ENCODE data around the gene HHIP.

HHIP gene

GRCh38 chr4:144645102-144645630, 790 bp upstream of the HHIP start:
- Histone ChIP-seq H3K27me3 (ENCODE audit: insufficient read depth, low read length) (no peaks in the 10 kb centered on the region), H2AFZ (ENCODE audit: low read length, unreplicated experiment) (peak overlapping the region; percentile 94), H3K4me3 (ENCODE audit: low read depth, low read length) (peak overlapping the region; percentile 90), H3K27ac (ENCODE audit: low read depth, low read length) (peak overlapping the region; percentile 44), H3K4me1 (ENCODE audit: control insufficient read depth, insufficient read depth, low read length, unreplicated experiment) (peaks cover 20% of the 10 kb centered on the region), H3K36me3 (ENCODE audit: insufficient read depth, low read length) (no peaks in the 10 kb centered on the region), H3K79me2 (ENCODE audit: control insufficient read depth, insufficient read depth, low read length, unreplicated experiment) (peaks cover 60% of the 10 kb centered on the region)

- Histone ChIP-seq H3K79me2 (ENCODE audit: control insufficient read depth, insufficient read depth, low read length, unreplicated experiment) (peaks cover 74% of the 10 kb centered on the region), H3K27me3 (ENCODE audit: insufficient read depth, low read length) (no peaks in the 10 kb centered on the region), H3K4me1 (ENCODE audit: control insufficient read depth, insufficient read depth, low read length, unreplicated experiment) (peaks cover 29% of the 10 kb centered on the region), H2AFZ (ENCODE audit: low read length, unreplicated experiment) (peak overlapping the region; percentile 94), H3K36me3 (ENCODE audit: insufficient read depth, low read length) (no peaks in the 10 kb centered on the region), H3K27ac (ENCODE audit: low read depth, low read length) (0 out of 2 replicates have a peak overlapping the region, but pooled peaks have one; percentile 44), H3K4me3 (ENCODE audit: low read depth, low read length) (peak overlapping the region; percentile 90)
Measured at GRCh38 chr4:144646523-144647094, 653 bp downstream of the HHIP start.

- H3K36me3 ChIP-seq (ENCODE audit: insufficient read depth, low read length) = no peaks in the 10 kb centered on the region
- peak overlapping the region; percentile 23 for H3K27ac ChIP-seq (ENCODE audit: low read depth, low read length)
- peak overlapping the region; percentile 90 for H3K4me3 ChIP-seq (ENCODE audit: low read depth, low read length)
- peak overlapping the region; percentile 94 for H2AFZ ChIP-seq (ENCODE audit: low read length, unreplicated experiment)
- no peaks in the 10 kb centered on the region for H3K27me3 ChIP-seq (ENCODE audit: insufficient read depth, low read length)
- H3K79me2 ChIP-seq (ENCODE audit: control insufficient read depth, insufficient read depth, low read length, unreplicated experiment) = peaks cover 79% of the 10 kb centered on the region
- H3K4me1 ChIP-seq (ENCODE audit: control insufficient read depth, insufficient read depth, low read length, unreplicated experiment) = peaks cover 31% of the 10 kb centered on the region
Measured at GRCh38 chr4:144647095-144647561, 1.2 kb downstream of the HHIP start.

- H3K27ac ChIP-seq (ENCODE audit: low read depth, low read length) = peak overlapping the region; percentile 23
- H3K4me3 ChIP-seq (ENCODE audit: low read depth, low read length) = peak overlapping the region; percentile 90
Measured at GRCh38 chr4:144647590-144647989, 1.6 kb downstream of the HHIP start.

GRCh38 chr4:144648042-144648441, 2.1 kb downstream of the HHIP start:
- H3K36me3 ChIP-seq (ENCODE audit: insufficient read depth, low read length) = 0 out of 2 replicates have a peak, but pooled peaks cover 3% of the 10 kb centered on the region
- H3K4me1 ChIP-seq (ENCODE audit: control insufficient read depth, insufficient read depth, low read length, unreplicated experiment) = peaks cover 31% of the 10 kb centered on the region
- peak overlapping the region; percentile 80 for H2AFZ ChIP-seq (ENCODE audit: low read length, unreplicated experiment)
- peak overlapping the region; percentile 23 for H3K27ac ChIP-seq (ENCODE audit: low read depth, low read length)
- peak overlapping the region; percentile 90 for H3K4me3 ChIP-seq (ENCODE audit: low read depth, low read length)
- no peaks in the 10 kb centered on the region for H3K27me3 ChIP-seq (ENCODE audit: insufficient read depth, low read length)
- peaks cover 89% of the 10 kb centered on the region for H3K79me2 ChIP-seq (ENCODE audit: control insufficient read depth, insufficient read depth, low read length, unreplicated experiment)

More at GRCh38 chr4:144647590-144647989, 1.6 kb downstream of the HHIP start:
- Histone ChIP-seq H3K4me1 (ENCODE audit: control insufficient read depth, insufficient read depth, low read length, unreplicated experiment) (peaks cover 31% of the 10 kb centered on the region), H3K79me2 (ENCODE audit: control insufficient read depth, insufficient read depth, low read length, unreplicated experiment) (peaks cover 84% of the 10 kb centered on the region), H3K27me3 (ENCODE audit: insufficient read depth, low read length) (no peaks in the 10 kb centered on the region), H2AFZ (ENCODE audit: low read length, unreplicated experiment) (peak overlapping the region; percentile 80), H3K36me3 (ENCODE audit: insufficient read depth, low read length) (no peaks in the 10 kb centered on the region)

GRCh38 chr4:144649646-144650045, 3.7 kb downstream of the HHIP start:
- peak overlapping the region; percentile 3 for H2AFZ ChIP-seq (ENCODE audit: low read length, unreplicated experiment)
- H3K4me1 ChIP-seq (ENCODE audit: control insufficient read depth, insufficient read depth, low read length, unreplicated experiment) = peaks cover 21% of the 10 kb centered on the region
- H3K36me3 ChIP-seq (ENCODE audit: insufficient read depth, low read length) = peaks cover 6% of the 10 kb centered on the region; the same call in 1 of the 2 replicates
- H3K79me2 ChIP-seq (ENCODE audit: control insufficient read depth, insufficient read depth, low read length, unreplicated experiment) = peaks cover 95% of the 10 kb centered on the region
- H3K4me3 ChIP-seq (ENCODE audit: low read depth, low read length) = peak overlapping the region; percentile 90
- 0 out of 2 replicates have a peak overlapping the region, but pooled peaks have one; percentile 11 for H3K27ac ChIP-seq (ENCODE audit: low read depth, low read length)
- no peaks in the 10 kb centered on the region for H3K27me3 ChIP-seq (ENCODE audit: insufficient read depth, low read length)

GRCh38 chr4:144650311-144651005, 4.5 kb downstream of the HHIP start:
- no peaks in the 10 kb centered on the region for H3K27me3 ChIP-seq (ENCODE audit: insufficient read depth, low read length)
- peaks cover 28% of the 10 kb centered on the region for H3K4me1 ChIP-seq (ENCODE audit: control insufficient read depth, insufficient read depth, low read length, unreplicated experiment)
- H3K79me2 ChIP-seq (ENCODE audit: control insufficient read depth, insufficient read depth, low read length, unreplicated experiment) = peaks cover 93% of the 10 kb centered on the region
- peak overlapping the region; percentile 73 for H2AFZ ChIP-seq (ENCODE audit: low read length, unreplicated experiment)
- H3K4me3 ChIP-seq (ENCODE audit: low read depth, low read length) = peak overlapping the region; percentile 90
- H3K27ac ChIP-seq (ENCODE audit: low read depth, low read length) = no peak overlapping the region
- H3K36me3 ChIP-seq (ENCODE audit: insufficient read depth, low read length) = peaks cover 6% of the 10 kb centered on the region; the same call in 1 of the 2 replicates

- Histone ChIP-seq H3K36me3 (ENCODE audit: insufficient read depth, low read length) (peaks cover 6% of the 10 kb centered on the region; the same call in 1 of the 2 replicates), H3K4me1 (ENCODE audit: control insufficient read depth, insufficient read depth, low read length, unreplicated experiment) (peaks cover 32% of the 10 kb centered on the region), H2AFZ (ENCODE audit: low read length, unreplicated experiment) (no peak overlapping the region), H3K79me2 (ENCODE audit: control insufficient read depth, insufficient read depth, low read length, unreplicated experiment) (peaks cover 60% of the 10 kb centered on the region), H3K27me3 (ENCODE audit: insufficient read depth, low read length) (no peaks in the 10 kb centered on the region), H3K27ac (ENCODE audit: low read depth, low read length) (no peak overlapping the region), H3K4me3 (ENCODE audit: low read depth, low read length) (no peak overlapping the region)
Measured at GRCh38 chr4:144653781-144654545, 8.0 kb downstream of the HHIP start.

GRCh38 chr4:144655491-144655890, 9.5 kb downstream of the HHIP start:
- no peaks in the 10 kb centered on the region for H3K27me3 ChIP-seq (ENCODE audit: insufficient read depth, low read length)
- H3K4me3 ChIP-seq (ENCODE audit: low read depth, low read length) = no peak overlapping the region
- H3K27ac ChIP-seq (ENCODE audit: low read depth, low read length) = no peak overlapping the region
- no peak overlapping the region for H2AFZ ChIP-seq (ENCODE audit: low read length, unreplicated experiment)
- peaks cover 9% of the 10 kb centered on the region; the same call in 1 of the 2 replicates for H3K36me3 ChIP-seq (ENCODE audit: insufficient read depth, low read length)
- H3K79me2 ChIP-seq (ENCODE audit: control insufficient read depth, insufficient read depth, low read length, unreplicated experiment) = peaks cover 54% of the 10 kb centered on the region
- H3K4me1 ChIP-seq (ENCODE audit: control insufficient read depth, insufficient read depth, low read length, unreplicated experiment) = peaks cover 21% of the 10 kb centered on the region

- peaks cover 18% of the 10 kb centered on the region for H3K4me1 ChIP-seq (ENCODE audit: control insufficient read depth, insufficient read depth, low read length, unreplicated experiment)
Measured at GRCh38 chr4:144656850-144657249, 10.9 kb downstream of the HHIP start.

More at GRCh38 chr4:144656850-144657249, 10.9 kb downstream of the HHIP start:
- no peaks in the 10 kb centered on the region for H3K27me3 ChIP-seq (ENCODE audit: insufficient read depth, low read length)
- H3K4me3 ChIP-seq (ENCODE audit: low read depth, low read length) = no peak overlapping the region
- peaks cover 16% of the 10 kb centered on the region; the same call in 1 of the 2 replicates for H3K36me3 ChIP-seq (ENCODE audit: insufficient read depth, low read length)
- no peak overlapping the region for H3K27ac ChIP-seq (ENCODE audit: low read depth, low read length)
- peaks cover 41% of the 10 kb centered on the region for H3K79me2 ChIP-seq (ENCODE audit: control insufficient read depth, insufficient read depth, low read length, unreplicated experiment)
- H2AFZ ChIP-seq (ENCODE audit: low read length, unreplicated experiment) = no peak overlapping the region

Data from ACC112 (cell line).